ENCODE data around the gene CPSF4.

DNA sequence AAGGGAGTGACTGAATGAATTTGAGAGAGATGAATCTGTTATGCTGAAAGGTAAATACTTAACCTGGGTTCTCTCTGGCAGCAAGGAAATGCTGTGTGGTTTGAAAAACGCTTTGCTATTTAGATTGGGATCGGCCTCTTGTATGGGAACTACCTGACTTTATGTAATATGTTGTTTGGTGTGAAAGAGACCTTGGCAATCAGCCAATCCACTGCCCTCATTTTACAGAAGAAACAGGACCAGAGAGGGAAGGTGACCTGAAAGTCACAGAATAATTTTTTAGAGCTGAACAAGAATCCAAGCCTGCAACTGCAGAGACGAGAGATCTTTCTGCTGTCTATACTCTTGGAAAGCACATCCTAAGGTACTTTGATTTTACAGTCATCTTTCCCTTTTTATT lies 28.9 kb upstream of the CPSF4 start:
- TF ChIP-seq, protein P1, sequence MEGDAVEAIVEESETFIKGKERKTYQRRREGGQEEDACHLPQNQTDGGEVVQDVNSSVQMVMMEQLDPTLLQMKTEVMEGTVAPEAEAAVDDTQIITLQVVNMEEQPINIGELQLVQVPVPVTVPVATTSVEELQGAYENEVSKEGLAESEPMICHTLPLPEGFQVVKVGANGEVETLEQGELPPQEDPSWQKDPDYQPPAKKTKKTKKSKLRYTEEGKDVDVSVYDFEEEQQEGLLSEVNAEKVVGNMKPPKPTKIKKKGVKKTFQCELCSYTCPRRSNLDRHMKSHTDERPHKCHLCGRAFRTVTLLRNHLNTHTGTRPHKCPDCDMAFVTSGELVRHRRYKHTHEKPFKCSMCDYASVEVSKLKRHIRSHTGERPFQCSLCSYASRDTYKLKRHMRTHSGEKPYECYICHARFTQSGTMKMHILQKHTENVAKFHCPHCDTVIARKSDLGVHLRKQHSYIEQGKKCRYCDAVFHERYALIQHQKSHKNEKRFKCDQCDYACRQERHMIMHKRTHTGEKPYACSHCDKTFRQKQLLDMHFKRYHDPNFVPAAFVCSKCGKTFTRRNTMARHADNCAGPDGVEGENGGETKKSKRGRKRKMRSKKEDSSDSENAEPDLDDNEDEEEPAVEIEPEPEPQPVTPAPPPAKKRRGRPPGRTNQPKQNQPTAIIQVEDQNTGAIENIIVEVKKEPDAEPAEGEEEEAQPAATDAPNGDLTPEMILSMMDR (conservative IDR thresholded peaks at IDR 0.05 in 1 of 2, IDR thresholded peaks at IDR 0.05 in 1 of 2; ENCODE audit: low read depth in 1 of 2, low read length in 2 of 2) = no peak
- TF ChIP-seq EZH2 (IDR thresholded peaks at IDR 0.05; ENCODE audit: low read length, missing control alignments) = no peak

Measured in fibroblast of lung (primary cell).